HG02759 (cell line): ENCODE data around the gene LCLAT1.
"Not testable (repeated sequence)": the region's sequence is repeated elsewhere in the genome, so short reads cannot be mapped to it uniquely, and the experiment has no call there.

Experiments used
- ATAC-seq: cut with Tn5 transposase; IDR thresholded peaks from one replicate; pipeline ENCODE4 v1.9.1; 2021; ENCODE audit warnings: mild to moderate bottlenecking, moderate library complexity; ENCODE audit not compliant: unreplicated experiment

LCLAT1 gene

GRCh38 chr2:30453498-30453897 is 6.5 kb downstream of the LCLAT1 start:
- ATAC-seq: no peak

GRCh38 chr2:30454571-30454970 is 7.5 kb downstream of the LCLAT1 start:
- no peak for ATAC-seq

- ATAC-seq: no peak
These were observed 8.2 kb downstream of the LCLAT1 start for GRCh38 chr2:30455114-30455738.

- no peak for ATAC-seq
These were observed 9.1 kb downstream of the LCLAT1 start for GRCh38 chr2:30456106-30456505.

GRCh38 chr2:30456579-30456978 is 9.5 kb downstream of the LCLAT1 start:
- ATAC-seq: no peak

GRCh38 chr2:30457296-30457695 is 10.2 kb downstream of the LCLAT1 start:
- ATAC-seq: no peak

- ATAC-seq: no peak
These were observed 12.1 kb downstream of the LCLAT1 start for GRCh38 chr2:30459140-30459539.

GRCh38 chr2:30462131-30462857 is 15.2 kb downstream of the LCLAT1 start:
- no peak for ATAC-seq

GRCh38 chr2:30463535-30463934 is 16.5 kb downstream of the LCLAT1 start:
- no peak for ATAC-seq

- ATAC-seq: no peak
These were observed 17.6 kb downstream of the LCLAT1 start for GRCh38 chr2:30464544-30465170.

- ATAC-seq: no peak
These were observed 18.1 kb downstream of the LCLAT1 start for GRCh38 chr2:30465171-30465545.

- ATAC-seq: no peak
These were observed 19.2 kb downstream of the LCLAT1 start for GRCh38 chr2:30466216-30466615.

- ATAC-seq: not testable (repeated sequence)
These were observed 20.2 kb downstream of the LCLAT1 start for GRCh38 chr2:30467062-30467826.

GRCh38 chr2:30470426-30470825 is 23.4 kb downstream of the LCLAT1 start:
- no peak for ATAC-seq

GRCh38 chr2:30472326-30472725 is 25.3 kb downstream of the LCLAT1 start:
- ATAC-seq: no peak

GRCh38 chr2:30475542-30475941 is 28.5 kb downstream of the LCLAT1 start:
- ATAC-seq: no peak

- ATAC-seq: no peak
These were observed 29.6 kb downstream of the LCLAT1 start for GRCh38 chr2:30476636-30477035.

- no peak for ATAC-seq
These were observed 33.8 kb downstream of the LCLAT1 start for GRCh38 chr2:30480703-30481322.

- no peak for ATAC-seq
These were observed 34.3 kb downstream of the LCLAT1 start for GRCh38 chr2:30481323-30481800.

GRCh38 chr2:30482011-30482410 is 35.0 kb downstream of the LCLAT1 start:
- ATAC-seq: no peak

- ATAC-seq: no peak
These were observed 37.1 kb downstream of the LCLAT1 start for GRCh38 chr2:30484145-30484544.
